Stimulated activated CD4-positive, alpha-beta T cell treated with anti-CD3 and anti-CD28 coated beads, Interleukin-1b, Interleukin-23, amount 100 ng/mL, for 1 hour (primary cell): ENCODE measurements around the gene CHD1.

Experiments used
- DNase-seq, 2 donors: peaks; one replicate each; pipeline ENCODE4 v3.0.0-alpha.2; 2020; ENCODE audit warnings: low read depth in 2 of 2

CHD1 gene

DNA sequence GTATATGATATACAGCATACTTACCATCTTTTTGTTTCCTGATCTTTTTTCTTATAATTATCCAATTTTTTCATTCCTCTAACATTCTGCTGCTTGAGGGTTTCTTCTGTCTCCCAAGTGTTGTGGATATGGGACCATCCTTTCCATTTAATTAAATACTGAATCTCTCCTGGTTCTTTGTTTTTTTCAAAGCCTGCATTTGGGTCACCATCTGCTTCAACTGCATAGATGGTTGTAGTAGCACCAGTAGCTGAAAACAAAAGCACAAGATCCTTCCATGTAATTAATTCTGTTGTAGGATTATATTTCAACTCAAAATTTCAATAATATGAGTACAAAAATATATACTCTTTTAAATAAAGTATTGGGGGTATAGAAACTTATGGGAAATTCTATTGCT lies 29.4 kb downstream of the CHD1 start:
- no peak for DNase-seq

DNA sequence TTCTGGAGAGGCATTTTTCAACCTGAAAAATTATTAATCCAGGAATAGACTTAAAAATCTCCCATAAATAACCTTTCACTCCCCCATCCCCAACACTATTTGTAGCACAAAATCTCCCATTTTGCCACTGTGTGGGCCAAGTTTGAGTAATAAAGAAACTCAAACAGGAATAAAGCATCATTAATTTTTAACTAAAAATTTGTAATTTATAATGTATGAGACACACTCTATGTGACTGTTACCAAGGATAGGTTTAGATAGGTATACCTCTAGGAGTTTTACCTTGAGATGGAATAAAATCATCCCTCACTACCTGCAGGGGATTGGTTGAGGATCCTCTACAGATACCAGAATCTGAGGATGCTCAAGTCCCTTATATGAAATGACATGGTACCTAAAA lies 30.1 kb downstream of the CHD1 start:
- no peak for DNase-seq

GRCh38 chr5:98891591-98891990 lies 37.2 kb downstream of the CHD1 start:
- DNase-seq, result no peak

DNA sequence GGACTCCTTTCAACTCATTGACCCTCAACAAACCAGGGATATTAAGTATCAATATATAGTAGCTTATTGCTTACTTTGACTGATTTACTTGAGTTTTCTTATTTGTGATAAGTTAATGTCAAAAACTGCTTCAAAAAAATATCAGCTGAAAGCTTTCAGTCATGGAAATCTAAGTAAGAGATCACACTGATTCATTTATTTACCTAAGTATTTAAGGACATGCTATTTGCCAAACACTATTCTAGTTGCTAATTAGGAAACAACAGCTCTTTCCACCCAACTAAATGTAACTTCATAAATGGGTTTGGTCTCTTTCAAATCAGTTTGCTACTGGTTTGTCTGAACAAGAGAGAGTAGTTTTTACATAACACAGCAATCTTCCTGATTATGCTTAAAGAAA lies 48.2 kb downstream of the CHD1 start:
- DNase-seq, result no peak

GRCh38 chr5:98880151-98880550 lies 48.7 kb downstream of the CHD1 start:
- no peak for DNase-seq

DNA sequence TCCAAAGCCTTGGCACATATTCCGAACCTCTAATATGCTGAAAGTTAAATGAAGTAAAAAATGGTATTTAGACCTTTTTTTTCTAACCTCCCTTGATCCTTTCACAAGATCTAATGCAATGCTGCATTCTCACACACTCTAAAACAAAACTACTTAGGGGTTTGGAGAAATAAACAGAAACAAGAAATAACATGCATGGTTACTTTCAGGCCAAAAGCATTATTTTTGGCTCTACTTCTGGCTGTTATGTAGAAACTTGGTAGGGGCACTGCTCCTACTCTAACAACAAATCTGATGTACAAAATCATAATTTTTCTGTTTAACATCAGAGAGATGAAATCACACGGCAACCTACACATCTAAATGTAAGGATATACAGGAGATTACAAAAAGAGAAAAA lies 51.2 kb downstream of the CHD1 start:
- DNase-seq, result no peak

DNA sequence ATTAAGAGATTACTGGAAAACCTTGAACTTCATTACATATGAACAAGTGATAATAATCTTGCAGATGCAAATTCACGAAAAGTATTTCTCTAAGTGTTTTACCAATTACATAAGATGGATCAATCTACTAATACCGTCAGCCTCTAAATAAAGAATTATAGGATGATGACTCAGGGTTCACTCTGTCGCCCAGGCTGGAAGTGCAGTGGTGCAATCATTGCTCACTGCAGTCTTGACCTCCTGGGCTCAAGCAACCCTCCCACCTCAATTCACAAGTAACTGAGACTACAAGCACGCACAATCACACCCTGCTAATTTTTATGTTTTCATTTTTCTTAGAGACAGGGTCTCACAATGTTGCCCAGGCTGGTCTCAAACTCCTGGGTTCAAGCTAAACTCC lies 56.1 kb downstream of the CHD1 start:
- DNase-seq, result no peak

DNA sequence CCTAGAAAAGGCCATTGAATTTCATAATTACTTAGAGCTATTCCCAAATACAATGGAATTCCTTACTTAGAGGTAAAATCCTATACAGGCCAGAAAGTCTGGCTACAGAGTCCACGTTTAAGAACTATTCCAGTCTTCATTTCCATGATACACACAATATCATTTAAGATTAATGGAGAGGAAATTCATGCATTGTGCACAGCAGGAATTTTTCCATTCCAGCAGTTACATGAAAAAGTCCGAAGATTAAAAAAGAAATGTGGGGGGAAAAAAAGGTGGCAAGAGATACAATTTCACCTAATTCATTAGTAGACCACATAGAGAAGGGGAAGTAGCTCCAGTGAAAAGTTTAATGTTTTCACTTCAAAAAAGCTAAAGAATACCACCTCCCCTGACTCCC lies 63.1 kb downstream of the CHD1 start:
- no peak for DNase-seq

DNA sequence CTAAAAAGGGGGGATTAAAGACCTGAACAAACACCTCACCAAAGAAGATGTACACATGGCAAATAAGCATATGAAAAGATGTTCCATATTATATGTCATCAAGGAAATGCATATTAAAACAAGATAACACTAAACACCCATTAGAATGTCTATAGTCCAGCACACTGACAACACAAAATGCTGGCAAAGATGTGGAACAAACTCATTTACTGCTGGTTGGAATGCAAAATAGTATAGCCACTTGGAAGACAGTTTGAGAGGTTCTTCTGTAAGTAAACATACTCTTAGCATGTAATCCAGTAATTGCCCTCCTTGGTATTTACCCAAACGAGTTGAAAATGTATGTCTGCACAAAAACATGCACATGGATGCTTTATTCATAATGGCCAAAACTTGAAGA lies 81.8 kb downstream of the CHD1 start:
- DNase-seq, result no peak

- DNase-seq, result no peak
Measured at GRCh38 chr5:98846520-98846919, 82.3 kb downstream of the CHD1 start.

DNA sequence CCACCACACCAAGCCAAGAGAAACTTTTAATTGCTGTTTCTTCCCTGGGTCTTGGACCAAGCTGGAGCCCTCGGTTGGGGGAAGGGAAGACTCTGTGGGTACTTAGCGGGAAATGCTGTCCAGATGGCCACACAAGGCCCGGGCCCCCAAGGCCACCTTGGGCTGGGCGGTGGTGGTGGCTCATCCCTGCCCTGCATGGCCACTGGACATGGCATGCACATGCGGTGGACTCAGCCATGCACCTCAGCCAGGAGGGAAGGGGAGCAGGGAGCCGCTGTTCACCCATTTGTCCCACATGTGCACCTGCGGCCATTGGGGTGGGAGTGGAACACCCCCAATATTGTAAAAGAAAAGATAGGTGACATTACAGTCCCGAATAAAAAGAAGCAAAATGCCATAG lies 82.9 kb downstream of the CHD1 start:
- DNase-seq, result no peak

- DNase-seq, result no peak
Measured at GRCh38 chr5:98844865-98845264, 83.9 kb downstream of the CHD1 start.

DNA sequence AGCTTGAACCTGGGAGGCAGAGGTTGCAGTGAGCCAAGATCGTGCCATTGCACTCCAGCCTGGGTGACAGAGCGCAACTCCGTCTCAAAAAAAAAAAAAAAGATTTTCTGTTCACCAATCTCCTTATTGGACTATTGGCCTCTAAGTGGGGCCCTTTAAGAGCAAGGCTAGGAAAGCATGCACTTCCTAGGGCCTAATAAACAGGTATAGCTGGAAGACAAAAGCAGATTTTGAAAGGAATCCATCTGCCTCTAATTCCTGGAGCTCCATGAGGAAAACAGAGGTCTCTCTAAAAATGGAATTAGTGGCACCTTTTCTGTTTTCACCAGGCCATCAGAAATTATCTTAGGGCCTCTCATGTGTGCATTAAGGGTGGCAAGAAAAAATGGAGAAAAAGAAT lies 85.3 kb downstream of the CHD1 start:
- no peak for DNase-seq

DNA sequence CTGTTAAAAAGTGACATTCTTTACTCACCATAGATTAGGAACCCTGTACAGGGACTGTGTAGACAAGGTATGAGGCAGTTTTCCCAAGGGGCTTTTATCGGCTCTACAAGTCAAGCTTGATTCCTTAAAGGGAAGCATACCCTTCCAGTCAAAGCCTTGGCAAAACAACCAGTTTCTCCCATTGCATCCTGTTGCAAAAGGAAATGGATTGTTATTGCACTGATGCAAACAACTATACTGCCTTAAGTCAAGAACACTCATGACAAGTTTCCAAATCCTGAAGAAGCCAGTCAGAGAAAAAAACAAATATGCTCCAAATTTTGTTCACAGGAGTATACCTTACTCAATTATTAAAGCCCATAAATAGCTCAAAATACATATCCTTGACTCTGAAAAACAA lies 87.9 kb downstream of the CHD1 start:
- DNase-seq, result no peak

- DNase-seq, result no peak
Measured at GRCh38 chr5:98839469-98840383, 89.1 kb downstream of the CHD1 start.

DNA sequence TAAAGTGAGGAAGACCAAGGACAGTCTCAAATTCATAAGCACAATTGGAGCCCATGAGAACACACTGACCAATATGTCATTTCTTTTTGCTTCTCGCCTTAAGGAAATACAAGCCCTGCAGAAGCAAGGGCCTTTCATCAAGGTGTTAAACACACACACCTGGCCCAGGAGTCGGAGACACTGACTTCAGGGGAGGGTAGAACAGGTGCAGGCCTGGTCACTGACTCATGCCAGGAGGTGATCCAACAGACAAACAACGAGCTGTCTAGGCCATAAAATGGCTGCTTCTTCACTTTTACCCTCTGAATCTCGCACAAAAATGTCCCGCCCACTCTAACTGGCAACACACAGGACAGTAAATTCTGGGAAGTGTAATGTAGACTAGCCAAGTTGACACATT lies 92.6 kb downstream of the CHD1 start:
- no peak for DNase-seq

DNA sequence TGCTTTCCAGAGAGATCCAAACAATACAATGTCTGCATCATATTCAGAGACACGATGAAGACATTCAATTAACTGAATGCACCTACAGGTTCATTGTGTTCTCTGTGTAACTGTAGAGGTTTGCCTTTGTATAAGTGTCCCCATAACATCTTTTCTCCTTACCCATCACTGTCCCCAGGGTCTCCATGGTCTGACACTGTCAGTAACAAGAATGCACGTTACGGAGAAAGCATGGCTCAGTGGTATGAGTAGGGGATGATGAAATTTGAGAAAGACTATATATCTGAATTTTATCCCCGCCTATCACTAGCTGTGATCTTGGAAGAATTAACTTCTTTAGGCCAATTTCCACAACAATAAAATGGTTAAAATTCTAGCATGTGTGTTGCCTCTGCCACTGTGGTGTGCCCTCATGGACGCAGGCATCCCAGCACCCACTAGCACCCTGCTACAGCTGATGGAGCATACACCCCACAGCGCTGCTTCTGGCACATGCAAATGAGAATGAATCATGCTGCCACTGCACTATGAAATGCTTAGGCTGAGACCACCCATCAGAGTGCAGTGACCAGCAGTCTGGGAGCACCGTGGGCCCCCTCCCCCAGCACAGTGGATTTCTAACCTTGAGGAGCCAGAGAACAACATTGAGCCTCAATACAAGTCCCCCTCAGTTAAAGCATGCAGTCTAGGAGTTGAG lies 101.1 kb downstream of the CHD1 start:
- no peak for DNase-seq

DNA sequence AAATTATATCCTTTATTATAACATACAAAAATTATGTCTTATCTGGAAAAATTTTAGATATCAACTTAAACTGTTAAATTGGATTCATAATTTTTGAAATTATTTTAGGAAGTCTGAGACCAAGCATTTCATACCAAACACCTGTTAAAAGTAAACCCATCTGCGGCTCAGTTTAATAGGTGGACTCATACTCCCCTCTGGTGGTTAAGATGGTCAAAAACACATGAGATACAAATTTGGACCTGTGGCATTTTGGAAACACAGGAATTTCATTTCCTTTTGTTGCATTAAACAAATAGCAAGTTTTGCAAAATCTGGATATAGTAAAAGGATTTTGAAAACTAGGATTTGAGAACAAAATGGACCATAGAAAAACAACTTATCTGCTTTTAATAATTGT lies 101.6 kb downstream of the CHD1 start:
- no peak for DNase-seq

DNA sequence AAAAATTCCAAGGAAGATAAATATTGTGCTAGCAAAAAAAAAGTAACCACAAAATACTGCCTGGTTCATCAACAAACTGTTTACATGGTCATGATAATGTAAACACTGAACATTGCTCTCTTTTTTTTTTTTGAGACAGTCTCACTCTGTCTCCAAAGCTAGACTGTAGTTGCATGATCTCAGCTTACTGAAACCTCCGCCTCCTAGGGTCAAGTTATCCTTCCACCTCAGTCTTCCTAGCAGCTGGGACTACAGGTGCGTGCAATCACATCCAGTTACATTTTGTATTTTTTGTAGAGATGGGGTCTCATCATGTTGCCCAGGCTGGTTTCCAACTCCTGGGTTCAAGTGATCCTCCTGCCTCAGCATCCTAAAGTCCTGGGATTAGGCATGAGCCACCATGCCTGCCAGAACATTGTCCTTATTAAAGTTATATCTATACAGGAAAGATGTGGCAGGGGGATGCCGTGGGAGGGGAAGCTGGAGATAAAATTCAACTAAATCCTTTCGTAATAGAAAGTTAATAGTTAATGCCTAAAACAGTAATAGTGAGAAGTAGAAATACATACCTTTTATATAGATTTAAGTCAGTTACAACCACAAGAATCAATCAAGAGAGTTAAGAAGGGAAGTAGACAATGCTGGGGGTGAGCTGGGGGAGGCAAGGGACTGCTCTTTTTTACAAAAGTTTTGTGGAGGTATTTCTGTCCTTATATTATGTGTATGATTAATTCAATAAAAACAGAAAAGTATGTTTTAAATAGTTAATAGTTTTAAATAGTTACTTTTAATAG lies 103.0 kb downstream of the CHD1 start:
- no peak for DNase-seq

- DNase-seq, result no peak
Measured at GRCh38 chr5:98816582-98817222, 112.1 kb downstream of the CHD1 start.

- no peak for DNase-seq
Measured at GRCh38 chr5:98813755-98814154, 115.1 kb downstream of the CHD1 start.

DNA sequence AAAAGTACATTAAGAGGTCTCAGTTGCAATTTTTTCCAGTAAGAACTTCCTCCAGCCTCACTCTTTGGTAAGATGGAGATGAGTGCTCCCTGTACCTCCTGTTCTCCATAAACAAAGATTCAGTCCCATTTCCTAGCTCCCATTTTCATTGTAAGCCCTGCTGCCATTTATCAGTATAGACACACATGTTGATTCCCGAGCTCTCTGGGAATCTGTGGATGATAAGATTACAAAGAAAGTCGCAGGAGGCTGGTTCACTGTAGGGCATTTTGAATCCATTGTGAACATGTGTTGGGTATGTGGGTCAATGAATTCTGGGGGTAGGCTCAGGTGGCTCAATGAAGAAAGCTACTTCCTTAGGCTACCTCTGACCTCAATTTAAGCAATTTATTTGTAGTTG lies 118.6 kb downstream of the CHD1 start:
- no peak for DNase-seq
